Jurkat, Clone E6-1 (cell line): ENCODE measurements around the gene DNAI7.
A peak's percentile ranks its signal among the peaks of the same experiment; 100 is the strongest.

ENCODE experiments used
- DNase-seq: peaks from one replicate; pipeline ENCODE4 v3.0.0-alpha.2; 2011; ENCODE audit warnings: low read depth, low spot score
- H3K4me3 ChIP-seq: 2 replicates; pipeline ENCODE4 v1.5.1; 2011; ENCODE audit warnings: mild to moderate bottlenecking, low read length, control low read depth, moderate library complexity

DNAI7 gene

GRCh38 chr12:25115677-25116076, 79.3 kb downstream of the DNAI7 start:
- no peak overlapping the region for H3K4me3 ChIP-seq

GRCh38 chr12:25113651-25114050, 81.3 kb downstream of the DNAI7 start:
- H3K4me3 ChIP-seq: no peak overlapping the region
- DNase-seq: no peak

More at GRCh38 chr12:25115677-25116076, 79.3 kb downstream of the DNAI7 start:
- no peak for DNase-seq

- DNase-seq: no peak
- no peak overlapping the region for H3K4me3 ChIP-seq
Measured at GRCh38 chr12:25110260-25110659, 84.7 kb downstream of the DNAI7 start.

- no peak for DNase-seq
- H3K4me3 ChIP-seq: no peak overlapping the region
Measured at GRCh38 chr12:25107920-25108319, 87.0 kb downstream of the DNAI7 start.

- no peak overlapping the region for H3K4me3 ChIP-seq
- DNase-seq: no peak
Measured at GRCh38 chr12:25106818-25107217, 88.1 kb downstream of the DNAI7 start.

- DNase-seq: no peak
- H3K4me3 ChIP-seq: no peak overlapping the region
Measured at GRCh38 chr12:25102402-25102801, 92.6 kb downstream of the DNAI7 start.

- DNase-seq: no peak
- no peak overlapping the region for H3K4me3 ChIP-seq
Measured at GRCh38 chr12:25101092-25101445, 93.9 kb downstream of the DNAI7 start.

- no peak overlapping the region for H3K4me3 ChIP-seq
- no peak for DNase-seq
Measured at GRCh38 chr12:25100194-25101091, 94.5 kb downstream of the DNAI7 start.

GRCh38 chr12:25099010-25099409, 96.0 kb downstream of the DNAI7 start:
- no peak for DNase-seq
- no peak overlapping the region for H3K4me3 ChIP-seq

- H3K4me3 ChIP-seq: no peak overlapping the region
Measured at GRCh38 chr12:25089738-25090137, 105.2 kb downstream of the DNAI7 start.

GRCh38 chr12:25087596-25087995, 107.4 kb downstream of the DNAI7 start:
- no peak overlapping the region for H3K4me3 ChIP-seq
- no peak for DNase-seq

More at GRCh38 chr12:25089738-25090137, 105.2 kb downstream of the DNAI7 start:
- DNase-seq: peak; percentile 33

- H3K4me3 ChIP-seq: no peak overlapping the region
- DNase-seq: no peak
Measured at GRCh38 chr12:25084816-25085215, 110.1 kb downstream of the DNAI7 start.

GRCh38 chr12:25083211-25083610, 111.7 kb downstream of the DNAI7 start:
- DNase-seq: no peak
- H3K4me3 ChIP-seq: no peak overlapping the region

- DNase-seq: no peak
- H3K4me3 ChIP-seq: no peak overlapping the region
Measured at GRCh38 chr12:25082628-25083027, 112.3 kb downstream of the DNAI7 start.

GRCh38 chr12:25079393-25079792, 115.6 kb downstream of the DNAI7 start:
- no peak for DNase-seq
- H3K4me3 ChIP-seq: no peak overlapping the region

GRCh38 chr12:25074954-25075353, 120.0 kb downstream of the DNAI7 start:
- DNase-seq: no peak
- no peak overlapping the region for H3K4me3 ChIP-seq

- H3K4me3 ChIP-seq: no peak overlapping the region
- DNase-seq: no peak
Measured at GRCh38 chr12:25074113-25074512, 120.8 kb downstream of the DNAI7 start.

- no peak overlapping the region for H3K4me3 ChIP-seq
- no peak for DNase-seq
Measured at GRCh38 chr12:25072906-25073650, 121.9 kb downstream of the DNAI7 start.

- no peak overlapping the region for H3K4me3 ChIP-seq
- DNase-seq: no peak
Measured at GRCh38 chr12:25071366-25071765, 123.6 kb downstream of the DNAI7 start.

GRCh38 chr12:25069224-25069623, 125.7 kb downstream of the DNAI7 start:
- H3K4me3 ChIP-seq: no peak overlapping the region
- no peak for DNase-seq
